Keratinocyte (primary cell): ENCODE data around the gene SRF.

ENCODE experiments used
- CTCF ChIP-seq, 3 experiments: IDR thresholded peaks in 1 of 3; conservative IDR thresholded peaks in 1 of 3; optimal IDR thresholded peaks in 1 of 3; 2 replicates in 2 of 3; 3 replicates in 1 of 3; pipeline versions ENCODE3 to v1.5.1; 2011; ENCODE audit warnings: low read length in 3 of 3, mild to moderate bottlenecking in 3 of 3, moderate library complexity in 2 of 3, control low read depth in 1 of 3, inconsistent platforms in 1 of 3; ENCODE audit not compliant: insufficient read depth in 2 of 3; ENCODE audit errors: extremely low read depth in 1 of 3
- EZH2 ChIP-seq: IDR thresholded peaks from one replicate; pipeline ENCODE4 v1.6.1; 2012; ENCODE audit warnings: inconsistent platforms, mild to moderate bottlenecking, low read length, moderate library complexity

GRCh38 chr6:43196337-43196736 lies 25.3 kb downstream of the SRF start:
- TF ChIP-seq CTCF (optimal IDR thresholded peaks at IDR 0.05 in 1 of 3, IDR thresholded peaks at IDR 0.05 in 1 of 3, conservative IDR thresholded peaks at IDR 0.05 in 1 of 3; ENCODE audit: extremely low read depth in 1 of 3, insufficient read depth in 2 of 3, low read length in 3 of 3): no peak
- TF ChIP-seq EZH2: no peak
